HEK293 (cell line): ENCODE results near the gene RPL13A.

Source experiments
- ZBTB1 ChIP-seq: fragments of 450-650 bp; formaldehyde crosslinking; IDR thresholded peaks from 2 replicates; pipeline ENCODE4 v1.5.1; 2016; ENCODE audit warnings: missing biosample characterization, missing genetic modification characterization
- ZBTB20 ChIP-seq: fragments of 450-650 bp; formaldehyde crosslinking; IDR thresholded peaks from 2 replicates; pipeline ENCODE4 v1.5.1; 2016; ENCODE audit warnings: missing biosample characterization, missing genetic modification characterization
- ZBTB8A ChIP-seq: fragments of 450-650 bp; formaldehyde crosslinking; IDR thresholded peaks from 2 replicates; pipeline ENCODE4 v1.5.1; 2016; ENCODE audit warnings: missing biosample characterization, missing genetic modification characterization
- ZNF23 ChIP-seq: fragments of 450-650 bp; formaldehyde crosslinking; IDR thresholded peaks from 2 replicates; pipeline ENCODE4 v1.5.1; 2016; ENCODE audit warnings: missing biosample characterization, missing genetic modification characterization, borderline replicate concordance
- ZNF24 ChIP-seq: fragments of 450-650 bp; formaldehyde crosslinking; IDR thresholded peaks from 2 replicates; pipeline ENCODE4 v1.5.1; 2016; ENCODE audit warnings: missing biosample characterization, missing genetic modification characterization

DNA sequence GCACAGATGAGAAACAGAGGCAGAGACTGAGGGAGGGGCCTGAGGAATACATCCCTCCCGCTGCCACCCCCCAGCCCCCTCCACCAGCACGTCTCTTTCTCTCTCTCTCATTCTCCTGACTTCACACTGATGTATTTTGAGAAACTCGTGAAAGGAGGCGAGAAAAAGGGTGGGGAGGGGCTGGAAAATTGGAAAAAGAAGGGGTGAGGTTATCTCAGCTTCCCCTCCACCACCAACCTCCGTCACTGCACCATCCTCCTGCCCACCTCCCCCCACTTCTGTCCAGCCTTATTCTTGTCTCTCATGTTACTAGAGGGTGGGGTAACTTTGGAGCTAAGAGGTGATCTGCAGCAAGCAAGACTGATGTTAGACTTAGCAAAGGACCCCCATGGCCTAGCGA is 47.6 kb upstream of the RPL13A start:
- TF ChIP-seq ZBTB20 (tag by site-specific recombination) (no peak), ZBTB8A (no peak), ZBTB1 (tag by site-specific recombination) (no peak), ZNF23 (tag by site-specific recombination) (no peak), ZNF24 (tag by site-specific recombination) (no peak)
